Osteoblast (primary cell): ENCODE results near the gene CES4A. TPM values are rescaled to one million over a fixed set of nuclear protein-coding genes. Genes with fewer than 3 reads are reported as not detected.
A peak's percentile ranks its signal among the peaks of the same experiment; 100 is the strongest.
"Not testable (repeated sequence)": the region's sequence is repeated elsewhere in the genome, so short reads cannot be mapped to it uniquely, and the experiment has no call there.

ENCODE experiments used
- DNase-seq: peaks from one replicate; pipeline ENCODE4 v3.0.0; 2011; ENCODE audit warnings: low spot score, mixed read lengths; ENCODE audit not compliant: insufficient read length; ENCODE audit errors: missing footprints
- H2AFZ ChIP-seq: 2 replicates; pipeline ENCODE4 v1.6.0; 2011; ENCODE audit warnings: mild to moderate bottlenecking, low read length
- H3K27ac ChIP-seq: 2 replicates; pipeline ENCODE4 v1.5.1; 2011; ENCODE audit warnings: mild to moderate bottlenecking, low read depth, low read length, moderate library complexity
- H3K27me3 ChIP-seq: 2 replicates; pipeline ENCODE4 v1.6.0; 2012; ENCODE audit warnings: mild to moderate bottlenecking, control low read depth, inconsistent platforms, low read length, moderate library complexity; ENCODE audit not compliant: insufficient read depth
- H3K36me3 ChIP-seq: 2 replicates; pipeline ENCODE4 v1.5.1; 2011; ENCODE audit warnings: mild to moderate bottlenecking, low read length, control low read depth, moderate library complexity; ENCODE audit not compliant: insufficient read depth
- H3K4me1 ChIP-seq: 2 replicates; pipeline ENCODE4 v1.5.1; 2011; ENCODE audit warnings: mild to moderate bottlenecking, low read length, control low read depth, moderate library complexity; ENCODE audit not compliant: insufficient read depth
- H3K4me2 ChIP-seq: 2 replicates; pipeline ENCODE4 v1.6.0; 2011; ENCODE audit warnings: mild to moderate bottlenecking, low read length; ENCODE audit not compliant: insufficient read depth
- H3K4me3 ChIP-seq: fragments of 200-600 bp; sonication (generic); 3 replicates; pipeline ENCODE4 v1.5.1; 2012; ENCODE audit warnings: mild to moderate bottlenecking, low read length, inconsistent platforms; ENCODE audit not compliant: insufficient read depth
- H3K79me2 ChIP-seq: 2 replicates; pipeline ENCODE4 v1.6.0; 2012; ENCODE audit warnings: mild to moderate bottlenecking, low read length, control low read depth, inconsistent platforms; ENCODE audit not compliant: insufficient read depth
- H3K9me3 ChIP-seq: 2 replicates; pipeline ENCODE4 v1.5.1; 2011; ENCODE audit warnings: low read depth, low read length, control low read depth
- H4K20me1 ChIP-seq: 2 replicates; pipeline ENCODE4 v1.6.0; 2012; ENCODE audit warnings: mild to moderate bottlenecking, low read length, control low read depth; ENCODE audit not compliant: insufficient read depth
- total RNA-seq: library from RNA; depleted of rRNA; stranded (reverse); fragments of >200 nt; gene quantifications from 2 replicates; pipeline ENCODE4 v1.2.3, GENCODE V29; 2012
- TF ChIP-seq, protein P1 (sequence below): IDR thresholded peaks from 2 replicates; pipeline ENCODE4 v1.5.1; 2011; ENCODE audit warnings: mild to moderate bottlenecking, low read depth, low read length, moderate library complexity; ENCODE audit errors: extremely low read depth

CES4A gene
- total RNA-seq, 1 donor, result 1.8 TPM

DNA sequence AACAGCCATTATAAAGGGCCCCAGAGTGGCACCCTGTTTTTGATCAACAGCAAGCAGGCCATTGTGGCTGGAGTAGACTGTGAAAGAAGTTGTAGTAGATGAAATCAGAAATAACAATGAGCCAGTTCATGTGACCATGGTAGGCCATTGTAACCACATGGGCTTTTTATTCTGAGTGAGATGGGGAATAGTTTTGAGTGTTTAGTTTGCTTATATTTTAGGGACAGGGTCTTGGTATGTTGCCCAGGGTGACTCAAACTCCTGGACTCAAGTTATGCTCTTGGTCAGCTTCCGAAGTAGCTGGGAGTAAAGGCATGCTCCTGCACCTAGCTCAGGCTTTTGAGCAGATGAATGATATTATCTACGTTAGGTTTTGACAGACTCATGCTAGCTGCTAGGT lies 52.5 kb downstream of the CES4A start:
- no peak overlapping the region for H3K4me3 ChIP-seq
- H3K27me3 ChIP-seq, result no peaks in the 10 kb centered on the region
- no peak overlapping the region for H2AFZ ChIP-seq
- no peak overlapping the region for H3K27ac ChIP-seq
- DNase-seq, result peak; percentile 82
- no peak overlapping the region for H3K4me2 ChIP-seq
- H3K4me1 ChIP-seq, result peaks cover 19% of the 10 kb centered on the region
- H3K9me3 ChIP-seq, result no peaks in the 10 kb centered on the region
- peaks cover 9% of the 10 kb centered on the region for H4K20me1 ChIP-seq
- peaks cover 37% of the 10 kb centered on the region for H3K36me3 ChIP-seq
- H3K79me2 ChIP-seq, result peaks cover 95% of the 10 kb centered on the region
- TF ChIP-seq, protein P1, sequence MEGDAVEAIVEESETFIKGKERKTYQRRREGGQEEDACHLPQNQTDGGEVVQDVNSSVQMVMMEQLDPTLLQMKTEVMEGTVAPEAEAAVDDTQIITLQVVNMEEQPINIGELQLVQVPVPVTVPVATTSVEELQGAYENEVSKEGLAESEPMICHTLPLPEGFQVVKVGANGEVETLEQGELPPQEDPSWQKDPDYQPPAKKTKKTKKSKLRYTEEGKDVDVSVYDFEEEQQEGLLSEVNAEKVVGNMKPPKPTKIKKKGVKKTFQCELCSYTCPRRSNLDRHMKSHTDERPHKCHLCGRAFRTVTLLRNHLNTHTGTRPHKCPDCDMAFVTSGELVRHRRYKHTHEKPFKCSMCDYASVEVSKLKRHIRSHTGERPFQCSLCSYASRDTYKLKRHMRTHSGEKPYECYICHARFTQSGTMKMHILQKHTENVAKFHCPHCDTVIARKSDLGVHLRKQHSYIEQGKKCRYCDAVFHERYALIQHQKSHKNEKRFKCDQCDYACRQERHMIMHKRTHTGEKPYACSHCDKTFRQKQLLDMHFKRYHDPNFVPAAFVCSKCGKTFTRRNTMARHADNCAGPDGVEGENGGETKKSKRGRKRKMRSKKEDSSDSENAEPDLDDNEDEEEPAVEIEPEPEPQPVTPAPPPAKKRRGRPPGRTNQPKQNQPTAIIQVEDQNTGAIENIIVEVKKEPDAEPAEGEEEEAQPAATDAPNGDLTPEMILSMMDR, result no peak

DNA sequence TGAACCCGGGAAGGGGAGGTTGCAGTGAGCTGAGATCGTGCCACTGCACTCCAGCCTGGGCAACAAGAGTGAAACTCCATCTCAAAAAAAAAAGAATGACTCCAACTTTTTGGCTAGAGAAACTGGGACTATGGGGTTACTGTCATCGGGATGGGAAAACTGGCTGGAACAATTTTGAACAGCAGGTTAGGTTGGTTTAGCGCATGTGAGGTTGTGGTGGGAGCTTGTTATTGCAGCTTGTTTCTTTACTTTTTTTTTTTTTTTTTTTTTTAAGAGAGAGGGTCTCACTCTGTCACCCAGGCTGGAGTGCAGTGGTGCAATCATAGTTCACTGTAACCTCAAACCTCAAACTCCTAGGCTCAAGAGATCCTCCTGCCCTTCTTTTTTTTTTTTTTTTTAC lies 53.1 kb downstream of the CES4A start:
- H4K20me1 ChIP-seq, H3K4me2 ChIP-seq, H3K4me3 ChIP-seq, H3K27me3 ChIP-seq, H3K9me3 ChIP-seq, H3K27ac ChIP-seq, DNase-seq, H2AFZ ChIP-seq: not testable (repeated sequence)
- peaks cover 13% of the 10 kb centered on the region for H3K4me1 ChIP-seq
- TF ChIP-seq, protein P1, result peak; percentile 9
- peaks cover 41% of the 10 kb centered on the region for H3K36me3 ChIP-seq
- peaks cover 95% of the 10 kb centered on the region for H3K79me2 ChIP-seq

DNA sequence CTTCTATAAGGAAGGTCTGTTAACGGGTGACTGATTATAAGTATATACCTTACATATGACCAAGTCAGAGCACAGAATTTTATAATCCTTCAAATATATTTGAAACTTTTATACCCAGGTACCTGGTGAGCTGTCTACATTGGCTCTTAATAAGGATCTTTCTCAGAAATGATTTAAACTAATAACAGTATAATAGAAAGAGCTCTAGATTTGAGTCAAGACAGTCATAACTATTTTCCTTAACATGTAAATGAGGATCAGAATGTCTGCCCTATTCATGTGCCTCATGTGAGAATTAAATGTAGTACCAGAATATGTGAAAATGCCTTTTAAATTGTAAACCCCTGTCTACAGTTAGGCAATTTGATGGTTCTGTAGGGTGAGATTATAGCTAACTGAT lies 55.0 kb downstream of the CES4A start:
- Histone ChIP-seq H3K4me3 (no peak overlapping the region), H3K4me2 (no peak overlapping the region), H2AFZ (no peak overlapping the region), H3K79me2 (peaks cover 95% of the 10 kb centered on the region), H3K27me3 (no peaks in the 10 kb centered on the region), H4K20me1 (peaks cover 6% of the 10 kb centered on the region), H3K4me1 (peaks cover 11% of the 10 kb centered on the region), H3K27ac (no peak overlapping the region), H3K36me3 (peaks cover 33% of the 10 kb centered on the region), H3K9me3 (no peaks in the 10 kb centered on the region)
- TF ChIP-seq, protein P1, result no peak
- no peak for DNase-seq

DNA sequence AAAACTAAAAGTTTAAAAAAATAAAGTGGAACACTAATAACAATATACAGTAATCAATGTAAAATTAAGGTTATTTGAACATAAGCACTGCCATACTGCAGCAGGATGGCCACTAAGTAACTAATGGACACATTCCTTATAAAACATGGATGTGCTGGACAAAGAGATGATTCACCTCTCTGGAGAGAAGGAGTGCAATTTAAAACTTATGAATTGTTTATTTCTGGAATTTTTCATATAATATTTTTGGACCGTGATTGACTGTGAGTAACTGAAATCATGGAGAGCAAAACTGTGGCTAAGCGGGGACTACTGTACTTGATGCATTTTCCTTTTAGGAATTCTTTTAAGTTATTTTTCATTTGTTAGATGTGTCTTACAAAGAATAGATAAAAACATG lies 62.4 kb downstream of the CES4A start:
- Histone ChIP-seq H3K36me3 (peaks cover 23% of the 10 kb centered on the region), H3K27ac (peak overlapping the region; percentile 19), H4K20me1 (peaks cover 5% of the 10 kb centered on the region), H2AFZ (no peak overlapping the region), H3K79me2 (peaks cover 80% of the 10 kb centered on the region), H3K27me3 (no peaks in the 10 kb centered on the region), H3K4me2 (peak overlapping the region; percentile 46), H3K9me3 (no peaks in the 10 kb centered on the region), H3K4me3 (no peak overlapping the region), H3K4me1 (peaks cover 11% of the 10 kb centered on the region)
- DNase-seq, result peak; percentile 69
- TF ChIP-seq, protein P1, result no peak
